ENCODE data around the gene FXR1. TPM values are rescaled to one million over a fixed set of nuclear protein-coding genes. Genes with fewer than 3 reads are reported as not detected.
"Not testable (repeated sequence)": the region's sequence is repeated elsewhere in the genome, so short reads cannot be mapped to it uniquely, and the experiment has no call there.

Gene FXR1
- 74.9 and 92.0 TPM in 2 replicates for total RNA-seq (2012; rRNA removed)

GRCh38 chr3:180912304-180913296 is at the start of gene FXR1:
TSS of gene FXR1 (plus strand) at chr3:180912670. CDS start at chr3:180912686, 16 bp downstream.
- Histone ChIP-seq H3K4me3 (ENCODE audit: low read length) (peak within 1 kb of the TSS; percentile 96), H3K36me3 (ENCODE audit: insufficient read depth, low read length) (peaks cover 8% of the 10 kb centered on the region), H3K4me1 (ENCODE audit: control insufficient read depth, insufficient read depth, low read length) (peaks cover 15% of the 10 kb centered on the region), H3K27me3 (ENCODE audit: control insufficient read depth, insufficient read depth, low read length) (no peaks in the 10 kb centered on the region), H3K4me2 (ENCODE audit: low read length) (peak within 1 kb of the TSS; percentile 89), H3K9me3 (replicated peaks; ENCODE audit: low read length) (no peaks in the 10 kb centered on the region), H3K9ac (ENCODE audit: low read depth, low read length) (peak within 1 kb of the TSS; percentile 99)

DNA sequence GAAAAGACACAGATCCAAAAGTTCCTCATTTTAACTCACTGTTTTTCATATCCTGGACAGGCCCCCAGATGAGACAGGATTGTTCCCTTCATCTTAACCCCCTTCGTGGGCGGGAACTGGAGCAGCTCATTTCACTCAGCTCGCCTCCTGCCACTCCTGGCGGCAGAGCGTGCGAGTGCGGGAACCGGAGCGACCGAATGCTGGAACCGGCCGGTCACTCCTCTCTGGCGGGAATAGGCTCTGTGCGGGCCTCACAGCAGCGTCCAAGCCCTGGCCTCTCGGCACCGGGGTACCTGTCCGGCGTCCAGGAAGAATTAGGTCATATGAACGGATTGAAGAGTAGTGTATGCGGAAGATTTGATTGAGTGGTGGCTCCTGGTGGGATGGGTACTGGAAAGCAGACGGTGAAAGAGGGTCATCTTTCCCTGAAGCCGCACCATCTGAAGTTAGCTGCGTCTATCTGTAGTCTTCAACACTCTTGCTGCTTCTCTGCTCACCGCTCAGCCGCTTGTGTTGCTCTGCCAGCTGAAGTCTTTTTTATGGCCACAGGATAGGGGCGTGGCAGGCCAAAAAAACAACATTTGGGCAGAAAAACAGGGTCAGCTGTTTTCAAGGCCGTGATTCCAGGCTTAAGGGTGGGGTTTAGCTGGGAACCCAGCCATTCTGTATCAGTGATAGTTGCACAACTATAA is 42.3 kb upstream of the FXR1 start:
- no peaks in the 10 kb centered on the region for H3K36me3 ChIP-seq (ENCODE audit: insufficient read depth, low read length)
- H3K4me2 ChIP-seq (ENCODE audit: low read length) = peak overlapping the region; percentile 87
- peaks cover 3% of the 10 kb centered on the region for H3K27me3 ChIP-seq (ENCODE audit: control insufficient read depth, insufficient read depth, low read length)
- H3K4me1 ChIP-seq (ENCODE audit: control insufficient read depth, insufficient read depth, low read length) = peaks cover 26% of the 10 kb centered on the region
- H3K4me3 ChIP-seq (ENCODE audit: low read length) = peak overlapping the region; percentile 69
- no peaks in the 10 kb centered on the region for H3K9me3 ChIP-seq (replicated peaks; ENCODE audit: low read length)
- H3K9ac ChIP-seq (ENCODE audit: low read depth, low read length) = peak overlapping the region; percentile 32

DNA sequence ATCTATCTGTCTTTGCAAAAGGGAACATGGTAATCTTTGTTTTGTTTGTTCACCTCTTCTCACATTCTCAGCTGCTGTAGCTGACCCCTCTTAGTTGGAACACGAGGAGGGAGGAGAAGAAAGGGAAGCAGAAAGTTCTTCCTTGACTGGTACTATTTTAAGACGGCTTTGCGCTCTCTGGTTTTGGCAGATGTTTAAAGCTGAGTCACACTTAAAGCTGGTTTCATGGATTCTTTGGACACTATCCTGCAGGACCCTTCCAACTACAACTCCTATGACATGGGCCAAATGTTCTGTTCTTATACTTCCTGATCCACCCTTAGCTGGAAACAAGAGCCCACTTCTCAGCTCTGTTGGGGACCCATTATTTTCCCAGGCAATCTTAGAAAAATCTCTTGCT is 40.6 kb upstream of the FXR1 start:
- H3K9me3 ChIP-seq (replicated peaks; ENCODE audit: low read length) = no peaks in the 10 kb centered on the region
- H3K4me1 ChIP-seq (ENCODE audit: control insufficient read depth, insufficient read depth, low read length) = peaks cover 26% of the 10 kb centered on the region
- no peak overlapping the region for H3K9ac ChIP-seq (ENCODE audit: low read depth, low read length)
- H3K4me2 ChIP-seq (ENCODE audit: low read length) = peak overlapping the region; percentile 28
- no peak overlapping the region for H3K4me3 ChIP-seq (ENCODE audit: low read length)
- H3K36me3 ChIP-seq (ENCODE audit: insufficient read depth, low read length) = no peaks in the 10 kb centered on the region
- peaks cover 3% of the 10 kb centered on the region for H3K27me3 ChIP-seq (ENCODE audit: control insufficient read depth, insufficient read depth, low read length)

GRCh38 chr3:180872430-180872829 is 40.0 kb upstream of the FXR1 start:
- H3K9ac ChIP-seq (ENCODE audit: low read depth, low read length); H3K4me3 ChIP-seq (ENCODE audit: low read length): not testable (repeated sequence)

DNA sequence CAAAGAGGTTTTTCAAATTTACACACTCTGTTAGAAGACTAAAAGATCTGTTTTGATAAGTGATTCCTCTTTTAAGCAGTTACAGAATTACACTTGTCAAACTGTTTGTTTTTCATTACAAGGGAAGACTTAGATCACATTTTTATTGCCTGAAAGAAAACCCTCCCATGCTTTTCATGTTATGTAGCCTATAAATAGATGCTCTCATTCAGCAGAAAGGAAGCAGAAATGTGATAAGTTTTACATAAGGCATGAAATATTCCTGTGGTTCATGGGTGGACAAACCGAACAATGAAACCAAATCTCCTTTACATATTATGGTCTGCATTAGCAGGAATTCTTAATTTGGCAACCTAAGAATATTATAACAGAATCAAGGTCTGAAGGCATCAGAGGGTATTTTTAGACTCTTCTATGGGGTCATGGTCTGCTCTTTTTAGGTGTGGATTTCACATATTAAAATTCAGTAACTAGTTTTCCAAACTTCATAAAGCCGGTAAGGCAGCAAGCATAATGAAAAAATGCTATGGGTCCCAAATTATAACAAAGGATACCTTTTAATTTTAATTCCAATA is 37.3 kb upstream of the FXR1 start:
- Histone ChIP-seq H3K4me3 (ENCODE audit: low read length) (no peak overlapping the region), H3K27me3 (ENCODE audit: control insufficient read depth, insufficient read depth, low read length) (no peaks in the 10 kb centered on the region)

More at GRCh38 chr3:180872430-180872829, 40.0 kb upstream of the FXR1 start:
- not testable (repeated sequence) for H3K27me3 ChIP-seq (ENCODE audit: control insufficient read depth, insufficient read depth, low read length); H3K9me3 ChIP-seq (replicated peaks; ENCODE audit: low read length); H3K36me3 ChIP-seq (ENCODE audit: insufficient read depth, low read length)
- H3K4me2 ChIP-seq (ENCODE audit: low read length) = peak overlapping the region; percentile 28
- peaks cover 26% of the 10 kb centered on the region for H3K4me1 ChIP-seq (ENCODE audit: control insufficient read depth, insufficient read depth, low read length)

GRCh38 chr3:180881065-180881801 is 31.2 kb upstream of the FXR1 start:
- no peaks in the 10 kb centered on the region for H3K27me3 ChIP-seq (ENCODE audit: control insufficient read depth, insufficient read depth, low read length)
- no peaks in the 10 kb centered on the region for H3K36me3 ChIP-seq (ENCODE audit: insufficient read depth, low read length)
- H3K9ac ChIP-seq (ENCODE audit: low read depth, low read length) = no peak overlapping the region
- no peaks in the 10 kb centered on the region for H3K4me1 ChIP-seq (ENCODE audit: control insufficient read depth, insufficient read depth, low read length)
- H3K4me3 ChIP-seq (ENCODE audit: low read length) = no peak overlapping the region
- H3K4me2 ChIP-seq (ENCODE audit: low read length) = no peak overlapping the region
- no peaks in the 10 kb centered on the region for H3K9me3 ChIP-seq (replicated peaks; ENCODE audit: low read length)

More for the DNA sequence above, 37.3 kb upstream of the FXR1 start:
- Histone ChIP-seq H3K9me3 (replicated peaks; ENCODE audit: low read length) (no peaks in the 10 kb centered on the region), H3K4me2 (ENCODE audit: low read length) (no peak overlapping the region), H3K4me1 (ENCODE audit: control insufficient read depth, insufficient read depth, low read length) (peaks cover 22% of the 10 kb centered on the region), H3K36me3 (ENCODE audit: insufficient read depth, low read length) (no peaks in the 10 kb centered on the region), H3K9ac (ENCODE audit: low read depth, low read length) (no peak overlapping the region)

GRCh38 chr3:180882115-180882514 is 30.4 kb upstream of the FXR1 start:
- Histone ChIP-seq H3K9me3 (replicated peaks; ENCODE audit: low read length) (no peaks in the 10 kb centered on the region), H3K4me3 (ENCODE audit: low read length) (no peak overlapping the region), H3K9ac (ENCODE audit: low read depth, low read length) (no peak overlapping the region), H3K36me3 (ENCODE audit: insufficient read depth, low read length) (no peaks in the 10 kb centered on the region), H3K4me2 (ENCODE audit: low read length) (no peak overlapping the region), H3K27me3 (ENCODE audit: control insufficient read depth, insufficient read depth, low read length) (no peaks in the 10 kb centered on the region), H3K4me1 (ENCODE audit: control insufficient read depth, insufficient read depth, low read length) (no peaks in the 10 kb centered on the region)

GRCh38 chr3:180888992-180889560 is 23.4 kb upstream of the FXR1 start:
- no peak overlapping the region for H3K4me2 ChIP-seq (ENCODE audit: low read length)
- no peaks in the 10 kb centered on the region for H3K36me3 ChIP-seq (ENCODE audit: insufficient read depth, low read length)
- H3K9me3 ChIP-seq (replicated peaks; ENCODE audit: low read length) = no peaks in the 10 kb centered on the region
- no peaks in the 10 kb centered on the region for H3K27me3 ChIP-seq (ENCODE audit: control insufficient read depth, insufficient read depth, low read length)
- H3K4me3 ChIP-seq (ENCODE audit: low read length) = no peak overlapping the region
- no peaks in the 10 kb centered on the region for H3K4me1 ChIP-seq (ENCODE audit: control insufficient read depth, insufficient read depth, low read length)
- H3K9ac ChIP-seq (ENCODE audit: low read depth, low read length) = no peak overlapping the region

DNA sequence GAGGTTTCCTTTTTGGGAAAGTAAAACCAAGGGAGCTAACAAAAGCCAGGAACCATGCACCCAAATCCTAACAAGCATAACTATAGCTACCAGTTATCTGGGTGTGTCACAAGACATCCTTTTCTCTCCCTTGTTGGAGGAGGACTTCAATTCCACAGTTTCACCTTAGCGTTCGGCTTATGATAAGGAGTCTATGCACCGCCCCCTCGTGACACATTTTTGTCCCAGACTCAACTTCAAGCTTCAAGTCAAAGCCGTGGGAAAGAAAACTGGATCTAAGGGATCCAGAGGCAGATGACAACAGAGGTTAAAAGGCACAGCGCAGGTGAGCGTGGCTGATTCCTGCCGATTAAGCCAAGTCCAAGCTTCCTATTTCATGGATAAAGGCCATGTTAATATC is 13.9 kb upstream of the FXR1 start:
- H3K27me3 ChIP-seq (ENCODE audit: control insufficient read depth, insufficient read depth, low read length) = no peaks in the 10 kb centered on the region
- no peaks in the 10 kb centered on the region for H3K9me3 ChIP-seq (replicated peaks; ENCODE audit: low read length)
- H3K4me2 ChIP-seq (ENCODE audit: low read length) = no peak overlapping the region
- no peaks in the 10 kb centered on the region for H3K36me3 ChIP-seq (ENCODE audit: insufficient read depth, low read length)
- no peak overlapping the region for H3K9ac ChIP-seq (ENCODE audit: low read depth, low read length)
- no peaks in the 10 kb centered on the region for H3K4me1 ChIP-seq (ENCODE audit: control insufficient read depth, insufficient read depth, low read length)
- no peak overlapping the region for H3K4me3 ChIP-seq (ENCODE audit: low read length)

- H3K4me3 ChIP-seq (ENCODE audit: low read length) = no peak overlapping the region
- no peak overlapping the region for H3K4me2 ChIP-seq (ENCODE audit: low read length)
- H3K36me3 ChIP-seq (ENCODE audit: insufficient read depth, low read length) = no peaks in the 10 kb centered on the region
- H3K4me1 ChIP-seq (ENCODE audit: control insufficient read depth, insufficient read depth, low read length) = peaks cover 12% of the 10 kb centered on the region
- no peaks in the 10 kb centered on the region for H3K9me3 ChIP-seq (replicated peaks; ENCODE audit: low read length)
- no peaks in the 10 kb centered on the region for H3K27me3 ChIP-seq (ENCODE audit: control insufficient read depth, insufficient read depth, low read length)
- H3K9ac ChIP-seq (ENCODE audit: low read depth, low read length) = no peak overlapping the region
Measured at GRCh38 chr3:180909369-180910127, 2.9 kb upstream of the FXR1 start.

Data from skeletal muscle satellite cell (primary cell).